GM21717 (cell line): ENCODE results near the gene PPRC1.

Experiments used
- ATAC-seq: cut with Tn5 transposase; IDR thresholded peaks from one replicate; pipeline ENCODE4 v1.9.1; 2021; ENCODE audit warnings: mild to moderate bottlenecking, moderate library complexity; ENCODE audit not compliant: unreplicated experiment

The PPRC1 gene

GRCh38 chr10:102132563-102133372 is at the start of gene PPRC1:
Gene PPRC1 (plus strand): TSS chr10:102133040. CDS start chr10:102133069, 29 bp downstream.
- ATAC-seq, result peak; percentile 90

- no peak for ATAC-seq
These were observed 49.3 kb upstream of the PPRC1 start for GRCh38 chr10:102083541-102083940.

- no peak for ATAC-seq
These were observed 47.5 kb upstream of the PPRC1 start for GRCh38 chr10:102085336-102085735.

GRCh38 chr10:102086196-102086595 is 46.6 kb upstream of the PPRC1 start:
- ATAC-seq, result no peak

GRCh38 chr10:102090772-102091171 is 42.1 kb upstream of the PPRC1 start:
- no peak for ATAC-seq

- ATAC-seq, result no peak
These were observed 36.4 kb upstream of the PPRC1 start for GRCh38 chr10:102096449-102096848.

- ATAC-seq, result no peak
These were observed 31.7 kb upstream of the PPRC1 start for GRCh38 chr10:102101152-102101551.

- ATAC-seq, result no peak
These were observed 30.4 kb upstream of the PPRC1 start for GRCh38 chr10:102102421-102102820.

- no peak for ATAC-seq
These were observed 25.8 kb upstream of the PPRC1 start for GRCh38 chr10:102106998-102107397.

- ATAC-seq, result no peak
These were observed 23.4 kb upstream of the PPRC1 start for GRCh38 chr10:102109166-102110116.

GRCh38 chr10:102111276-102111675 is 21.6 kb upstream of the PPRC1 start:
- no peak for ATAC-seq

GRCh38 chr10:102112210-102112817 is 20.5 kb upstream of the PPRC1 start:
- no peak for ATAC-seq

- ATAC-seq, result no peak
These were observed 19.4 kb upstream of the PPRC1 start for GRCh38 chr10:102113261-102113955.

- ATAC-seq, result no peak
These were observed 18.6 kb upstream of the PPRC1 start for GRCh38 chr10:102113956-102114857.

GRCh38 chr10:102114861-102115618 is 17.8 kb upstream of the PPRC1 start:
- ATAC-seq, result peak; percentile 60

GRCh38 chr10:102115775-102116174 is 17.1 kb upstream of the PPRC1 start:
- no peak for ATAC-seq

GRCh38 chr10:102116656-102117055 is 16.2 kb upstream of the PPRC1 start:
- ATAC-seq, result no peak

GRCh38 chr10:102117391-102118159 is 15.3 kb upstream of the PPRC1 start:
- no peak for ATAC-seq
